ENCODE data around the gene RSPRY1. TPM values are rescaled to one million over a fixed set of nuclear protein-coding genes. Genes with fewer than 3 reads are reported as not detected.

The RSPRY1 gene
- total and polyA plus RNA-seq, 2 donors (not counting 1 experiment from before 2014, with no cell fraction given) = 36.5 to 51.9 TPM

DNA sequence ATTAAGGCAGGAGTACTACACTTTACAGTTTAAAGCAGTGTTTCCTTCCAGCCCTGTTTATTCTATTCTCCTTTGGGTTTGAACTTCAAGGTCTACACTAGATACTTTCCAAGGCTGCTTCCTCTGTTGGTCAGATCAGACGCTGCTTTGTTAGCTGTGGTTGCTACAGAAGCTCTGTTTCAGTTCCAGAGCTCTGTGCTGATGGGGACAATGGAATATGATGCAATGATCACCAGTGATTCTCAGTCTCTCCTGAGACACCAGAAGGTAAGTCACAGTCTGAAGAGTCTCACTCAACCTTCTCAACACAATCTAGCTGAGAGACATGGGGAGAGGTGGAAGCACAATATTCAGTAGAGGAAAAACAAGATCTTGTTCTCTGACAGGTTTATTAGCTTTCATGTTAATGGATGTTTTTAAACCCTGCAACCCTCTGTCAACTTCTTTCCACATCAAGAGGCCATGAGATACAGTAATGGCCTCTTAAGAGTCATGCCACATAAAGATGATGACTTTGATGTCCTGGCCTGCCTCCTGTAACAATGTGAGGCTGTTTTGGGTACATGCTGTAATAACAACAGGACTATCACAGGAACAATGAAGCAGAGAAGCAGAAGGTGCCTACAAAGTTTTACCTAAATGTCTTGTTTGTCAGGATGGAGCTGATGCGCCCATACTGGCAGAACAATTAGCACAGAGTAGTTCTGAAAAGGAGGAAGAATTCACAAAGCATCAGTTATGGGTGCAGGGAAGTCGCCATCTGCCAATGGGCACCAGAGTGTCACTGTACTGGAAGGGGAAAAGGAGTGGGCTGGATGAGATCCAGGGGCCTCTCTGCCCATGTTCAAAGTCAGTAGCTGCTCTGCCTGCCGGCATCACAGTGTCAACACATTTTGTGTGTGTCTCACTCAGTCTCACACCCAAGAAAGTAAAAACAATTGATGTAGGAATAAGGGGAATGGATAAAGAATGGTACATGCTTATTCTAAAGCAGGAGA, 33.7 kb upstream of the RSPRY1 start:
- Histone ChIP-seq H3K27ac (ENCODE audit: insufficient read depth, low read length) (no peak overlapping the region), H3K4me2 (ENCODE audit: extremely low read depth, insufficient read depth, low read length) (no peak overlapping the region), H4K20me1 (ENCODE audit: control insufficient read depth, extremely low read depth, insufficient read depth, low read length) (no peaks in the 10 kb centered on the region), H3K9ac (ENCODE audit: insufficient read depth, low read length) (no peak overlapping the region), H3K36me3 (ENCODE audit: control insufficient read depth, insufficient read depth, low read length) (peaks cover 2% of the 10 kb centered on the region), H3K4me1 (ENCODE audit: control insufficient read depth, extremely low read depth, insufficient read depth, low read length) (no peaks in the 10 kb centered on the region), H3K79me2 (ENCODE audit: control insufficient read depth, insufficient read depth, low read length) (no peaks in the 10 kb centered on the region), H3K4me3 (replicated peaks in 1 of 4; ENCODE audit: control extremely low read depth in 1 of 4, insufficient read depth in 1 of 4, low read depth in 3 of 4, low read length in 4 of 4) (no peak overlapping the region), H3K27me3 (ENCODE audit: control insufficient read depth, insufficient read depth, low read length) (no peaks in the 10 kb centered on the region), H3K9me3 (ENCODE audit: control insufficient read depth, insufficient read depth, low read depth, low read length) (no peaks in the 10 kb centered on the region), H2AFZ (ENCODE audit: low read length) (no peak overlapping the region)
- DNase-seq (ENCODE audit: low read depth in 2 of 2) = no peak
- no peak for TF ChIP-seq EZH2 (IDR thresholded peaks at IDR 0.05; ENCODE audit: low read length, missing control alignments)
- TF ChIP-seq, protein P1, sequence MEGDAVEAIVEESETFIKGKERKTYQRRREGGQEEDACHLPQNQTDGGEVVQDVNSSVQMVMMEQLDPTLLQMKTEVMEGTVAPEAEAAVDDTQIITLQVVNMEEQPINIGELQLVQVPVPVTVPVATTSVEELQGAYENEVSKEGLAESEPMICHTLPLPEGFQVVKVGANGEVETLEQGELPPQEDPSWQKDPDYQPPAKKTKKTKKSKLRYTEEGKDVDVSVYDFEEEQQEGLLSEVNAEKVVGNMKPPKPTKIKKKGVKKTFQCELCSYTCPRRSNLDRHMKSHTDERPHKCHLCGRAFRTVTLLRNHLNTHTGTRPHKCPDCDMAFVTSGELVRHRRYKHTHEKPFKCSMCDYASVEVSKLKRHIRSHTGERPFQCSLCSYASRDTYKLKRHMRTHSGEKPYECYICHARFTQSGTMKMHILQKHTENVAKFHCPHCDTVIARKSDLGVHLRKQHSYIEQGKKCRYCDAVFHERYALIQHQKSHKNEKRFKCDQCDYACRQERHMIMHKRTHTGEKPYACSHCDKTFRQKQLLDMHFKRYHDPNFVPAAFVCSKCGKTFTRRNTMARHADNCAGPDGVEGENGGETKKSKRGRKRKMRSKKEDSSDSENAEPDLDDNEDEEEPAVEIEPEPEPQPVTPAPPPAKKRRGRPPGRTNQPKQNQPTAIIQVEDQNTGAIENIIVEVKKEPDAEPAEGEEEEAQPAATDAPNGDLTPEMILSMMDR (conservative IDR thresholded peaks at IDR 0.05 in 1 of 2, IDR thresholded peaks at IDR 0.05 in 1 of 2; ENCODE audit: low read depth in 1 of 2, low read length in 2 of 2) = no peak

DNA sequence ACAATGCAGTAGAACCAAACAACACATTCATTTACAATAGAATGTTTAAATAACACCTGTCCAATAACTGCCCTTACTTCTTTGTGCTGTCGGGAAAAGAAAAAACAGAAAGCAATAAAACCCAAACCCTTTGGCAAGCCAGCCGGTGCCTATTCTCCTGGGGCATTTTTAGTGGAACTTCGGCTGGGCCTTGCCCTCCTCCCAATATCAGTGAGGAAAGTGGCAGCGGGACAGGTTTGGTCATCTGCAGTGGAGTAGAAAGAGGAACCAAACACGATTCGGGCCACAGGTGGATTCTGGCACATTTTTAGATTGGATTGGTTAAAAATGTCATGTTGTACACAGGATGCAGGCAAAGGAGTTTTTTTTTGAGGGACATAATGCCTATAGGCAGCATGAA, 32.3 kb upstream of the RSPRY1 start:
- Histone ChIP-seq H3K79me2 (ENCODE audit: control insufficient read depth, insufficient read depth, low read length) (no peaks in the 10 kb centered on the region), H3K27ac (ENCODE audit: insufficient read depth, low read length) (no peak overlapping the region), H3K27me3 (ENCODE audit: control insufficient read depth, insufficient read depth, low read length) (no peaks in the 10 kb centered on the region), H3K4me1 (ENCODE audit: control insufficient read depth, extremely low read depth, insufficient read depth, low read length) (no peaks in the 10 kb centered on the region), H3K9me3 (ENCODE audit: control insufficient read depth, insufficient read depth, low read depth, low read length) (no peaks in the 10 kb centered on the region), H3K4me2 (ENCODE audit: extremely low read depth, insufficient read depth, low read length) (no peak overlapping the region), H3K9ac (ENCODE audit: insufficient read depth, low read length) (no peak overlapping the region), H2AFZ (ENCODE audit: low read length) (no peak overlapping the region), H3K36me3 (ENCODE audit: control insufficient read depth, insufficient read depth, low read length) (peaks cover 2% of the 10 kb centered on the region), H4K20me1 (ENCODE audit: control insufficient read depth, extremely low read depth, insufficient read depth, low read length) (no peaks in the 10 kb centered on the region), H3K4me3 (replicated peaks in 1 of 4; ENCODE audit: control extremely low read depth in 1 of 4, insufficient read depth in 1 of 4, low read depth in 3 of 4, low read length in 4 of 4) (no peak overlapping the region)
- TF ChIP-seq, protein P1 (conservative IDR thresholded peaks at IDR 0.05 in 1 of 2, IDR thresholded peaks at IDR 0.05 in 1 of 2; ENCODE audit: low read depth in 1 of 2, low read length in 2 of 2) = no peak
- TF ChIP-seq EZH2 (IDR thresholded peaks at IDR 0.05; ENCODE audit: low read length, missing control alignments) = no peak
- DNase-seq (ENCODE audit: low read depth in 2 of 2) = no peak

DNA sequence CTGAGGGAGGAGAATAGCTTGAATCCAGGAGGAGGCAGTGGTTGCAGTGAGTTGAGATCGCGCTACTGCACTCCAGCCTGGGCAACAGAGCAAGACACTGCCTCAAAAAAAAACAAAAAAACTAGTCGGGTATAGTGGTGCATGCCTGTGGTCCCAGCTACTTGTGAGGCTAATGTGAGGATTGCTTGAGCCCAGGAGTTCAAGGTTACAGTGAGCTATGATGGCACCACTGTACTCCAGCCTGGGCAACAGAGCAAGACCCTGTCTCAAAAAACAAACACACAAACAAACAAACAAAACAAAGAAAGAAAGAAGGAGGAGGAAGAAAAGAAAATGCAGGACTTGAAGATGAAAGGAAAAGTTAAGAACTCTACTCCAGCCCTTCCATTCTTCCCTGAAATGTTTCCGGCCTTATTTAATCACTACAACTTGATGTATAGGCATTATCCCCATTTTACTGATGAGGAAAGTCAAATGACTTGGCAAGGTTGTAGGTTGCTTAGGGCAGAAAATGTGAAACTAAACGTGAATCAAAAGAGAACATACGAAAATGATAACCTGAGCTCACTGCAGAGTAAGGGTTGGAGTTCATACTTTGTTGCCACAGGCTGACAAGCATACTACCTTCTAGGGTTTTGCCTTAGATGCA, 30.3 kb upstream of the RSPRY1 start:
- no peak for TF ChIP-seq EZH2 (IDR thresholded peaks at IDR 0.05; ENCODE audit: low read length, missing control alignments)
- TF ChIP-seq, protein P1 (conservative IDR thresholded peaks at IDR 0.05 in 1 of 2, IDR thresholded peaks at IDR 0.05 in 1 of 2; ENCODE audit: low read depth in 1 of 2, low read length in 2 of 2) = no peak
- Histone ChIP-seq H3K27me3 (ENCODE audit: control insufficient read depth, insufficient read depth, low read length) (no peaks in the 10 kb centered on the region), H3K9me3 (ENCODE audit: control insufficient read depth, insufficient read depth, low read depth, low read length) (no peaks in the 10 kb centered on the region), H3K79me2 (ENCODE audit: control insufficient read depth, insufficient read depth, low read length) (no peaks in the 10 kb centered on the region), H2AFZ (ENCODE audit: low read length) (no peak overlapping the region), H3K4me1 (ENCODE audit: control insufficient read depth, extremely low read depth, insufficient read depth, low read length) (no peaks in the 10 kb centered on the region), H3K4me2 (ENCODE audit: extremely low read depth, insufficient read depth, low read length) (no peak overlapping the region), H4K20me1 (ENCODE audit: control insufficient read depth, extremely low read depth, insufficient read depth, low read length) (no peaks in the 10 kb centered on the region), H3K36me3 (ENCODE audit: control insufficient read depth, insufficient read depth, low read length) (peaks cover 2% of the 10 kb centered on the region), H3K4me3 (replicated peaks in 1 of 4; ENCODE audit: control extremely low read depth in 1 of 4, insufficient read depth in 1 of 4, low read depth in 3 of 4, low read length in 4 of 4) (no peak overlapping the region), H3K9ac (ENCODE audit: insufficient read depth, low read length) (no peak overlapping the region), H3K27ac (ENCODE audit: insufficient read depth, low read length) (no peak overlapping the region)
- DNase-seq (ENCODE audit: low read depth in 2 of 2) = no peak

Measured in fibroblast of lung (primary cell).